C4-2B (cell line): Measurements from ENCODE around the gene CLEC2L.

Source experiments
- ZFX ChIP-seq: fragments of 450-650 bp; IDR thresholded peaks from 2 replicates; pipeline ENCODE4 v1.6.1; 2017
- TF ChIP-seq, protein P1 (sequence below): fragments of 450-650 bp; conservative IDR thresholded peaks from 2 replicates; pipeline ENCODE4 v1.5.1; 2017; ENCODE audit warnings: mild to moderate bottlenecking

- TF ChIP-seq, protein P1, sequence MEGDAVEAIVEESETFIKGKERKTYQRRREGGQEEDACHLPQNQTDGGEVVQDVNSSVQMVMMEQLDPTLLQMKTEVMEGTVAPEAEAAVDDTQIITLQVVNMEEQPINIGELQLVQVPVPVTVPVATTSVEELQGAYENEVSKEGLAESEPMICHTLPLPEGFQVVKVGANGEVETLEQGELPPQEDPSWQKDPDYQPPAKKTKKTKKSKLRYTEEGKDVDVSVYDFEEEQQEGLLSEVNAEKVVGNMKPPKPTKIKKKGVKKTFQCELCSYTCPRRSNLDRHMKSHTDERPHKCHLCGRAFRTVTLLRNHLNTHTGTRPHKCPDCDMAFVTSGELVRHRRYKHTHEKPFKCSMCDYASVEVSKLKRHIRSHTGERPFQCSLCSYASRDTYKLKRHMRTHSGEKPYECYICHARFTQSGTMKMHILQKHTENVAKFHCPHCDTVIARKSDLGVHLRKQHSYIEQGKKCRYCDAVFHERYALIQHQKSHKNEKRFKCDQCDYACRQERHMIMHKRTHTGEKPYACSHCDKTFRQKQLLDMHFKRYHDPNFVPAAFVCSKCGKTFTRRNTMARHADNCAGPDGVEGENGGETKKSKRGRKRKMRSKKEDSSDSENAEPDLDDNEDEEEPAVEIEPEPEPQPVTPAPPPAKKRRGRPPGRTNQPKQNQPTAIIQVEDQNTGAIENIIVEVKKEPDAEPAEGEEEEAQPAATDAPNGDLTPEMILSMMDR = no peak
- TF ChIP-seq ZFX = no peak
Measured at GRCh38 chr7:139592801-139593461, 69.4 kb downstream of the CLEC2L start.
